BJ (cell line): ENCODE data around the gene TBC1D1. TPM values are rescaled to one million over a fixed set of nuclear protein-coding genes. Genes with fewer than 3 reads are reported as not detected.

Source experiments
- CTCF ChIA-PET: fragments of 350-600 bp; formaldehyde crosslinking; extraction: SDS; loops from one replicate; lab custom pipeline; 2021; ENCODE audit warnings: antibody characterized with exemption, inconsistent platforms; lab: Yijun Ruan, JAX
- POLR2A ChIA-PET: fragments of 300-600 bp; sonication (Branson Sonifier 250); formaldehyde crosslinking; extraction: SDS; loops from one replicate; lab custom pipeline; 2021; ENCODE audit warnings: antibody characterized with exemption; lab: Charles Lee
- DNase-seq: peaks from one replicate; pipeline ENCODE4 v3.0.0-alpha.2; 2011; ENCODE audit warnings: low read depth
- H3K27me3 ChIP-seq: 2 replicates; pipeline ENCODE4 v1.6.0; 2011; ENCODE audit warnings: low read length; ENCODE audit not compliant: control insufficient read depth, insufficient read depth
- H3K36me3 ChIP-seq: 2 replicates; pipeline ENCODE4 v1.5.1; 2011; ENCODE audit warnings: low read length; ENCODE audit not compliant: control insufficient read depth, insufficient read depth
- H3K4me3 ChIP-seq: 2 replicates; pipeline ENCODE4 v1.5.1; 2011; ENCODE audit warnings: low read depth, mild to moderate bottlenecking, control low read depth, low read length
- polyA minus RNA-seq: library from RNA; depleted of rRNA, polyadenylated mRNA; stranded (reverse); fragments of >200 nt; gene quantifications from 2 replicates; pipeline ENCODE4 v1.2.3, GENCODE V29; 2011; rRNA and poly(A)+ RNA removed
- polyA plus RNA-seq: library from polyadenylated mRNA; depleted of rRNA; stranded (reverse); fragments of >200 nt; gene quantifications from 2 replicates; pipeline ENCODE4 v1.2.3, GENCODE V29; 2011; rRNA removed
- TF ChIP-seq, protein P1 (sequence below): IDR thresholded peaks from 2 replicates; pipeline ENCODE4 v1.5.1; 2011; ENCODE audit warnings: low read depth, mild to moderate bottlenecking, control low read depth, inconsistent platforms, low read length, moderate library complexity; ENCODE audit not compliant: insufficient read depth

TBC1D1 gene
- 46.1 and 51.0 TPM in 2 replicates for polyA plus RNA-seq
- polyA minus RNA-seq: 47.5 and 58.1 TPM in 2 replicates

GRCh38 chr4:37890801-37891259 lies at the start of gene TBC1D1:
Gene TBC1D1 (plus strand): TSS chr4:37891084. CDS start chr4:37902096, 11,012 bp downstream.
- no peaks in the 10 kb centered on the region for H3K36me3 ChIP-seq
- TF ChIP-seq, protein P1, sequence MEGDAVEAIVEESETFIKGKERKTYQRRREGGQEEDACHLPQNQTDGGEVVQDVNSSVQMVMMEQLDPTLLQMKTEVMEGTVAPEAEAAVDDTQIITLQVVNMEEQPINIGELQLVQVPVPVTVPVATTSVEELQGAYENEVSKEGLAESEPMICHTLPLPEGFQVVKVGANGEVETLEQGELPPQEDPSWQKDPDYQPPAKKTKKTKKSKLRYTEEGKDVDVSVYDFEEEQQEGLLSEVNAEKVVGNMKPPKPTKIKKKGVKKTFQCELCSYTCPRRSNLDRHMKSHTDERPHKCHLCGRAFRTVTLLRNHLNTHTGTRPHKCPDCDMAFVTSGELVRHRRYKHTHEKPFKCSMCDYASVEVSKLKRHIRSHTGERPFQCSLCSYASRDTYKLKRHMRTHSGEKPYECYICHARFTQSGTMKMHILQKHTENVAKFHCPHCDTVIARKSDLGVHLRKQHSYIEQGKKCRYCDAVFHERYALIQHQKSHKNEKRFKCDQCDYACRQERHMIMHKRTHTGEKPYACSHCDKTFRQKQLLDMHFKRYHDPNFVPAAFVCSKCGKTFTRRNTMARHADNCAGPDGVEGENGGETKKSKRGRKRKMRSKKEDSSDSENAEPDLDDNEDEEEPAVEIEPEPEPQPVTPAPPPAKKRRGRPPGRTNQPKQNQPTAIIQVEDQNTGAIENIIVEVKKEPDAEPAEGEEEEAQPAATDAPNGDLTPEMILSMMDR: no peak
- DNase-seq: no peak
- peaks cover 30% of the 10 kb centered on the region for H3K27me3 ChIP-seq
- ChIA-PET POLR2A (no interaction called here), CTCF (interaction anchor here (0.8 to 1.4 kb wide), 3 partner anchors 116 to 144 kb away, joined by 3 read pairs; no protein-coding TSS in a partner anchor)
- peak within 1 kb of the TSS; percentile 63 for H3K4me3 ChIP-seq

GRCh38 chr4:37844204-37844603 lies 46.7 kb upstream of the TBC1D1 start:
- H3K4me3 ChIP-seq: no peak overlapping the region
- peaks cover 5% of the 10 kb centered on the region for H3K36me3 ChIP-seq
- TF ChIP-seq, protein P1: no peak
- no peak for DNase-seq
- H3K27me3 ChIP-seq: no peaks in the 10 kb centered on the region
- ChIA-PET CTCF (no interaction called here), POLR2A (no interaction called here)

DNA sequence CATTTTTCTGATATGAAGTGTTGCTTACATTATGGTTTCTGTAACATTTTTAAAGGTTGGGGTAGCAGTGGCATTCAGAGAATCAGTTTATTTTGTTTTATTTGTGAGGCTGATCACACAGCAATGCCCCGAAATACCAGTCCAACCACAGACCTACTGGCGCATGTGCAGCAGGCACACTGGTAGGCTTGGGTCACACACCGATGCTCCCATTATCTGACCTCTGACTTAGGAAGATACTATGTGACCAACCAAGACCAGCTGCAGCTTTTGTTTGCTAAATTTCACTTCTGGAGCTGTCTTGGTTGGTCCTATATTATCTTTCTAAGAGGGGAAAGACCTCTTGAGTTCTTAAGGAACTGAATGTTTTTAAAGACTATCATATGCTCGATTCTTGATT lies 45.7 kb upstream of the TBC1D1 start:
- H3K4me3 ChIP-seq: no peak overlapping the region
- no peaks in the 10 kb centered on the region for H3K27me3 ChIP-seq
- H3K36me3 ChIP-seq: peaks cover 5% of the 10 kb centered on the region
- TF ChIP-seq, protein P1: no peak
- POLR2A ChIA-PET: no interaction called here
- CTCF ChIA-PET: no interaction called here
- no peak for DNase-seq

DNA sequence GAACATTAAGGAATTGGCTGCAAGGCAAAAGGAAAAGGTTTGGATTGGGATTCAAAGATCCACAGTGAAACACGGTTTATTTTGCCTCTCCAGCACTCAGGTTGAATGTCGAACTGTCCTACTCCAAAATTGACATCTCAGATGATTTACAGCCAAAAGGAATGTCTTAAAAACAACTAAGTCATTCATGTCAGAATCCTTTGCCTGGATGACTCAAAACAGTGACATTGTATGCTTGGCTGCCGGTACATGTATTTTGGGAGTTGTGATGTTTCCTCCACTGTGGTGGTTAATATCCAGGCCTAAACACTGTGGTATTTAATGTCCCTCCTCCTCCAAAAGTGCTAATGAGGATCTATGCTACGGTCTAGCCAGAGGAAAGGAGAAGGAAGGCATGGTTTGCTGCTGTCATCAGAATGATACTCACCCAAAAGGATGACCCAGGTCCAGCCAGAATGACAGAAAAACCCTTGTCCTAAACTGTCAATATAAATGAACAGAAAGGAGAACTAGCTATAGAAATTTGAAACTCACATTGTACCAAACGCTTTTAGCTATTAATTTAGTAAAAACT lies 43.5 kb upstream of the TBC1D1 start:
- Histone ChIP-seq H3K27me3 (no peaks in the 10 kb centered on the region), H3K4me3 (no peak overlapping the region), H3K36me3 (peaks cover 2% of the 10 kb centered on the region)
- POLR2A ChIA-PET: no interaction called here
- DNase-seq: no peak
- CTCF ChIA-PET: interaction anchor here (1.5 kb wide), 1 partner anchor 13 kb away, joined by 3 read pairs; no protein-coding TSS in a partner anchor
- TF ChIP-seq, protein P1: no peak

- H3K27me3 ChIP-seq: no peaks in the 10 kb centered on the region
- ChIA-PET CTCF (no interaction called here), POLR2A (interaction anchor here (0.6 kb wide), 1 partner anchor 10 kb away, joined by 3 read pairs; no protein-coding TSS in a partner anchor)
- TF ChIP-seq, protein P1: no peak
- H3K36me3 ChIP-seq: peaks cover 4% of the 10 kb centered on the region
- DNase-seq: no peak
- H3K4me3 ChIP-seq: no peak overlapping the region
These were observed 38.5 kb upstream of the TBC1D1 start for GRCh38 chr4:37852376-37852775.
